GM12878 (cell line): ENCODE results near the gene NFAT5.

ENCODE experiments used
- CHD2 ChIP-seq: IDR thresholded peaks from 2 replicates; pipeline ENCODE4 v1.6.1; 2011; ENCODE audit warnings: low read depth, low read length, improper control_type of control experiment, borderline replicate concordance
- EP300 ChIP-seq, 2 experiments: fragments of 150-350 bp in 1 of 2; IDR thresholded peaks; 2 replicates each; pipeline ENCODE4 v1.6.1; 2011 to 2012; ENCODE audit warnings: low read depth in 2 of 2, low read length in 2 of 2, borderline replicate concordance in 1 of 2, improper control_type of control experiment in 1 of 2, inconsistent platforms in 1 of 2; ENCODE audit not compliant: control insufficient read depth in 1 of 2
- IKZF2 ChIP-seq, 2 experiments: fragments of 450-650 bp; IDR thresholded peaks; 2 replicates each; pipeline ENCODE4 v1.6.1; 2017; ENCODE audit warnings: mild to moderate bottlenecking in 2 of 2, moderate library complexity in 2 of 2
- NRF1 ChIP-seq: conservative IDR thresholded peaks from 2 replicates; pipeline ENCODE4 v1.6.1; 2011; ENCODE audit warnings: mild to moderate bottlenecking, low read depth, low read length, improper control_type of control experiment
- PAX8 ChIP-seq: fragments of 450-650 bp; IDR thresholded peaks from 2 replicates; pipeline ENCODE4 v1.6.1; 2017; ENCODE audit warnings: mild to moderate bottlenecking, moderate library complexity
- POLR2A ChIP-seq: IDR thresholded peaks from 2 replicates; pipeline ENCODE4 v1.6.1; 2011; ENCODE audit warnings: low read depth, mild to moderate bottlenecking, low read length
- POLR2AphosphoS5 ChIP-seq: IDR thresholded peaks from 2 replicates; pipeline ENCODE4 v1.6.1; 2011; ENCODE audit warnings: mild to moderate bottlenecking, low read length, inconsistent platforms
- TF ChIP-seq, protein P1 (sequence below), 3 experiments: IDR thresholded peaks in 2 of 3; conservative IDR thresholded peaks in 1 of 3; 2 replicates each; pipeline ENCODE4 v1.5.1; 2011; ENCODE audit warnings: low read depth in 3 of 3, low read length in 3 of 3, mild to moderate bottlenecking in 3 of 3, control low read depth in 2 of 3, moderate library complexity in 2 of 3, inconsistent platforms in 1 of 3, mixed read lengths in 1 of 3; ENCODE audit not compliant: control insufficient read depth in 2 of 3, insufficient read depth in 1 of 3; ENCODE audit errors: extremely low read depth in 1 of 3
- TF ChIP-seq, protein P2 (sequence below): fragments of 450-650 bp; IDR thresholded peaks from 2 replicates; pipeline ENCODE4 v1.6.1; 2016; ENCODE audit warnings: mild to moderate bottlenecking

- TF ChIP-seq IKZF2 (IDR thresholded peaks at IDR 0.05) (no peak), NRF1 (no peak), POLR2AphosphoS5 (no peak), PAX8 (no peak), POLR2A (no peak), CHD2 (no peak), EP300 (IDR thresholded peaks at IDR 0.05; ENCODE audit: borderline replicate concordance in 1 of 2, control insufficient read depth in 1 of 2, low read depth in 2 of 2, low read length in 2 of 2) (no peak)
- TF ChIP-seq, protein P1, sequence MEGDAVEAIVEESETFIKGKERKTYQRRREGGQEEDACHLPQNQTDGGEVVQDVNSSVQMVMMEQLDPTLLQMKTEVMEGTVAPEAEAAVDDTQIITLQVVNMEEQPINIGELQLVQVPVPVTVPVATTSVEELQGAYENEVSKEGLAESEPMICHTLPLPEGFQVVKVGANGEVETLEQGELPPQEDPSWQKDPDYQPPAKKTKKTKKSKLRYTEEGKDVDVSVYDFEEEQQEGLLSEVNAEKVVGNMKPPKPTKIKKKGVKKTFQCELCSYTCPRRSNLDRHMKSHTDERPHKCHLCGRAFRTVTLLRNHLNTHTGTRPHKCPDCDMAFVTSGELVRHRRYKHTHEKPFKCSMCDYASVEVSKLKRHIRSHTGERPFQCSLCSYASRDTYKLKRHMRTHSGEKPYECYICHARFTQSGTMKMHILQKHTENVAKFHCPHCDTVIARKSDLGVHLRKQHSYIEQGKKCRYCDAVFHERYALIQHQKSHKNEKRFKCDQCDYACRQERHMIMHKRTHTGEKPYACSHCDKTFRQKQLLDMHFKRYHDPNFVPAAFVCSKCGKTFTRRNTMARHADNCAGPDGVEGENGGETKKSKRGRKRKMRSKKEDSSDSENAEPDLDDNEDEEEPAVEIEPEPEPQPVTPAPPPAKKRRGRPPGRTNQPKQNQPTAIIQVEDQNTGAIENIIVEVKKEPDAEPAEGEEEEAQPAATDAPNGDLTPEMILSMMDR (IDR thresholded peaks at IDR 0.05 in 2 of 3, conservative IDR thresholded peaks at IDR 0.05 in 1 of 3; ENCODE audit: control insufficient read depth in 2 of 3, extremely low read depth in 1 of 3, insufficient read depth in 1 of 3, low read depth in 3 of 3, low read length in 3 of 3): no peak
- TF ChIP-seq, protein P2, sequence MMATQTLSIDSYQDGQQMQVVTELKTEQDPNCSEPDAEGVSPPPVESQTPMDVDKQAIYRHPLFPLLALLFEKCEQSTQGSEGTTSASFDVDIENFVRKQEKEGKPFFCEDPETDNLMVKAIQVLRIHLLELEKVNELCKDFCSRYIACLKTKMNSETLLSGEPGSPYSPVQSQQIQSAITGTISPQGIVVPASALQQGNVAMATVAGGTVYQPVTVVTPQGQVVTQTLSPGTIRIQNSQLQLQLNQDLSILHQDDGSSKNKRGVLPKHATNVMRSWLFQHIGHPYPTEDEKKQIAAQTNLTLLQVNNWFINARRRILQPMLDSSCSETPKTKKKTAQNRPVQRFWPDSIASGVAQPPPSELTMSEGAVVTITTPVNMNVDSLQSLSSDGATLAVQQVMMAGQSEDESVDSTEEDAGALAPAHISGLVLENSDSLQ: no peak
Observed at GRCh38 chr16:69618721-69619120, 53.0 kb downstream of the NFAT5 start.
